Hair follicle dermal papilla cell (primary cell): ENCODE data around the gene GABARAPL1. TPM values are rescaled to one million over a fixed set of nuclear protein-coding genes. Genes with fewer than 3 reads are reported as not detected.

Experiments used
- total RNA-seq: library from RNA; depleted of rRNA; stranded (reverse); fragments of >200 nt; gene quantifications from 2 replicates; pipeline ENCODE4 v1.2.3, GENCODE V29; 2012

GABARAPL1 gene
- 49.1 and 58.6 TPM in 2 replicates for total RNA-seq

DNA sequence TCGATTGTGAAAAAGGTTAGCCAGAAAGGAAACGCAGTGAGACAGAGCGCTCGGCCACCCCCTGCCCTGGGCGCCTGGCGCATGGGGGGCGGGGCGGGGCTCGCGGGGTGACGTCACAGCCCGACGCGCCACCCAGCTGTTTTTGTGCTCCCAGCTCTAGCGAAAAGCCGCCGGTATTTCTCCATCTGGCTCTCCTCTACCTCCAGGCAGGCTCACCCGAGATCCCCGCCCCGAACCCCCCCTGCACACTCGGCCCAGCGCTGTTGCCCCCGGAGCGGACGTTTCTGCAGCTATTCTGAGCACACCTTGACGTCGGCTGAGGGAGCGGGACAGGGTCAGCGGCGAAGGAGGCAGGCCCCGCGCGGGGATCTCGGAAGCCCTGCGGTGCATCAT lies at the start of gene GABARAPL1:
Gene GABARAPL1, plus strand, starts transcription at position 139 of the 393 bp plus-strand sequence. Its CDS starts 253 bp downstream, at position 392.

GRCh38 chr12:10171973-10172728 lies 40.5 kb upstream of the GABARAPL1 start, which contains the start of gene OLR1:
Gene OLR1, minus strand, starts transcription at chr12:10172132. Its CDS starts 55 bp downstream, at chr12:10172077.

GRCh38 chr12:10178821-10179220 lies 33.9 kb upstream of the GABARAPL1 start, which contains the start of gene TMEM52B:
Gene TMEM52B, plus strand, starts transcription at chr12:10179032. Its CDS starts 543 bp downstream, at chr12:10179575.

Other genes starting within 250 kb of the GABARAPL1 start
- 0.65 TPM in 1 of 2 replicates, not detected in the other for gene CLEC12A, start 241.5 kb upstream of the GABARAPL1 start, total RNA-seq
- gene CLEC1B, start 213.8 kb upstream of the GABARAPL1 start, total RNA-seq = not detected in 2 replicates
- gene CLEC12B, start 202.2 kb upstream of the GABARAPL1 start, total RNA-seq = under 0.01 TPM in 1 of 2 replicates, not detected in the other
- gene CLEC9A, start 182.2 kb upstream of the GABARAPL1 start, total RNA-seq = not detected in 2 replicates
- 0.16 and 0.85 TPM in 2 replicates for gene CLEC1A, start 113.9 kb upstream of the GABARAPL1 start, total RNA-seq
- not detected in 2 replicates for gene CLEC7A, start 82.7 kb upstream of the GABARAPL1 start, total RNA-seq
- gene OLR1, start 40.7 kb upstream of the GABARAPL1 start, total RNA-seq = 0.24 and 0.49 TPM in 2 replicates
- gene TMEM52B, start 33.8 kb upstream of the GABARAPL1 start, total RNA-seq = not detected in 2 replicates
- gene KLRD1, start 95.0 kb downstream of the GABARAPL1 start, total RNA-seq = 0.49 TPM in 1 of 2 replicates, not detected in the other
- gene KLRK1, start 177.2 kb downstream of the GABARAPL1 start, total RNA-seq = 0.16 TPM in 1 of 2 replicates, not detected in the other
- not detected in 2 replicates for gene KLRC4, start 196.9 kb downstream of the GABARAPL1 start, total RNA-seq
- not detected in 2 replicates for gene KLRC3, start 207.7 kb downstream of the GABARAPL1 start, total RNA-seq
- gene KLRC2, start 223.1 kb downstream of the GABARAPL1 start, total RNA-seq = not detected in 2 replicates
- not detected in 2 replicates for gene KLRC1, start 240.5 kb downstream of the GABARAPL1 start, total RNA-seq